IPS-20b (cell line): ENCODE results near the gene PCGF2.

Experiments
- H3K27ac ChIP-seq: one replicate; pipeline ENCODE4 v1.5.1; 2013; ENCODE audit warnings: low read length
- H3K27me3 ChIP-seq: 2 replicates; pipeline ENCODE4 v1.6.1; 2013; ENCODE audit warnings: mild to moderate bottlenecking, low read length, inconsistent platforms; ENCODE audit not compliant: insufficient read depth
- H3K36me3 ChIP-seq: 2 replicates; pipeline ENCODE4 v1.6.1; 2013; ENCODE audit warnings: low read depth, mild to moderate bottlenecking, inconsistent platforms, low read length, moderate library complexity; ENCODE audit not compliant: insufficient read depth
- H3K4me1 ChIP-seq: 2 replicates; pipeline ENCODE4 v1.6.1; 2013; ENCODE audit warnings: mild to moderate bottlenecking, control low read depth, inconsistent platforms, low read length, moderate library complexity; ENCODE audit not compliant: insufficient read depth
- H3K4me3 ChIP-seq: 2 replicates; pipeline ENCODE4 v1.5.1; 2013; ENCODE audit warnings: mild to moderate bottlenecking, low read length, inconsistent platforms
- H3K9ac ChIP-seq: 2 replicates; pipeline ENCODE4 v1.6.1; 2013; ENCODE audit warnings: low read depth, mild to moderate bottlenecking, inconsistent platforms, low read length, moderate library complexity
- H3K9me3 ChIP-seq: 2 replicates; pipeline ENCODE4 v1.6.1; 2013; ENCODE audit warnings: mild to moderate bottlenecking, low read depth, low read length, inconsistent platforms; ENCODE audit not compliant: insufficient read depth

The PCGF2 gene

GRCh38 chr17:38724337-38724988 is 23.7 kb downstream of the PCGF2 start:
- H3K9ac ChIP-seq: no peak overlapping the region
- no peak overlapping the region for H3K27ac ChIP-seq
- no peaks in the 10 kb centered on the region; the same call in 1 of the 2 replicates for H3K4me1 ChIP-seq
- H3K27me3 ChIP-seq: peaks cover 33% of the 10 kb centered on the region
- H3K4me3 ChIP-seq: no peak overlapping the region
- no peaks in the 10 kb centered on the region for H3K9me3 ChIP-seq
- no peaks in the 10 kb centered on the region for H3K36me3 ChIP-seq

- Histone ChIP-seq H3K9ac (no peak overlapping the region), H3K4me1 (peaks cover 6% of the 10 kb centered on the region; the same call in 1 of the 2 replicates), H3K36me3 (no peaks in the 10 kb centered on the region), H3K9me3 (no peaks in the 10 kb centered on the region), H3K27ac (no peak overlapping the region), H3K27me3 (peaks cover 17% of the 10 kb centered on the region), H3K4me3 (no peak overlapping the region)
These were observed 26.3 kb downstream of the PCGF2 start for GRCh38 chr17:38721802-38722201.

GRCh38 chr17:38720941-38721340 is 27.2 kb downstream of the PCGF2 start:
- Histone ChIP-seq H3K9ac (no peak overlapping the region), H3K27ac (no peak overlapping the region), H3K4me1 (peaks cover 6% of the 10 kb centered on the region; the same call in 1 of the 2 replicates), H3K4me3 (no peak overlapping the region), H3K36me3 (no peaks in the 10 kb centered on the region), H3K27me3 (peaks cover 19% of the 10 kb centered on the region), H3K9me3 (no peaks in the 10 kb centered on the region)

GRCh38 chr17:38719943-38720641 is 28.0 kb downstream of the PCGF2 start:
- no peaks in the 10 kb centered on the region for H3K36me3 ChIP-seq
- no peak overlapping the region for H3K9ac ChIP-seq
- peak overlapping the region; percentile 48; the same call in 1 of the 2 replicates for H3K4me3 ChIP-seq
- H3K9me3 ChIP-seq: no peaks in the 10 kb centered on the region
- H3K4me1 ChIP-seq: peaks cover 11% of the 10 kb centered on the region; the same call in 1 of the 2 replicates
- H3K27me3 ChIP-seq: peaks cover 19% of the 10 kb centered on the region
- no peak overlapping the region for H3K27ac ChIP-seq

GRCh38 chr17:38719289-38719942 is 28.7 kb downstream of the PCGF2 start:
- Histone ChIP-seq H3K36me3 (no peaks in the 10 kb centered on the region), H3K27me3 (peaks cover 19% of the 10 kb centered on the region), H3K27ac (no peak overlapping the region), H3K9me3 (no peaks in the 10 kb centered on the region), H3K4me3 (peak overlapping the region; percentile 48; the same call in 1 of the 2 replicates), H3K9ac (no peak overlapping the region), H3K4me1 (peaks cover 15% of the 10 kb centered on the region; the same call in 1 of the 2 replicates)

- H3K27ac ChIP-seq: no peak overlapping the region
- no peak overlapping the region for H3K4me3 ChIP-seq
- no peak overlapping the region for H3K9ac ChIP-seq
- H3K4me1 ChIP-seq: peaks cover 19% of the 10 kb centered on the region; the same call in 1 of the 2 replicates
- H3K9me3 ChIP-seq: no peaks in the 10 kb centered on the region
- peaks cover 6% of the 10 kb centered on the region for H3K36me3 ChIP-seq
- H3K27me3 ChIP-seq: peaks cover 19% of the 10 kb centered on the region
These were observed 30.9 kb downstream of the PCGF2 start for GRCh38 chr17:38717139-38717745.

GRCh38 chr17:38716368-38717005 is 31.6 kb downstream of the PCGF2 start:
- peaks cover 18% of the 10 kb centered on the region for H3K27me3 ChIP-seq
- peak overlapping the region; percentile 63; the same call in 1 of the 2 replicates for H3K9ac ChIP-seq
- peaks cover 6% of the 10 kb centered on the region for H3K36me3 ChIP-seq
- no peak overlapping the region; the same call in 1 of the 2 replicates for H3K4me3 ChIP-seq
- H3K4me1 ChIP-seq: peaks cover 19% of the 10 kb centered on the region; the same call in 1 of the 2 replicates
- no peak overlapping the region for H3K27ac ChIP-seq
- H3K9me3 ChIP-seq: no peaks in the 10 kb centered on the region

GRCh38 chr17:38715216-38715943 is 32.8 kb downstream of the PCGF2 start:
- peak overlapping the region; percentile 57; the same call in 1 of the 2 replicates for H3K9ac ChIP-seq
- no peaks in the 10 kb centered on the region for H3K9me3 ChIP-seq
- peaks cover 6% of the 10 kb centered on the region for H3K36me3 ChIP-seq
- H3K27me3 ChIP-seq: peaks cover 7% of the 10 kb centered on the region
- peaks cover 19% of the 10 kb centered on the region; the same call in 1 of the 2 replicates for H3K4me1 ChIP-seq
- peak overlapping the region; percentile 40; the same call in 1 of the 2 replicates for H3K4me3 ChIP-seq
- H3K27ac ChIP-seq: peak overlapping the region; percentile 41

GRCh38 chr17:38713456-38714075 is 34.6 kb downstream of the PCGF2 start:
- Histone ChIP-seq H3K27me3 (peaks cover 5% of the 10 kb centered on the region; the same call in 1 of the 2 replicates), H3K9me3 (no peaks in the 10 kb centered on the region), H3K4me3 (no peak overlapping the region), H3K27ac (no peak overlapping the region), H3K4me1 (peaks cover 15% of the 10 kb centered on the region; the same call in 1 of the 2 replicates), H3K36me3 (peaks cover 6% of the 10 kb centered on the region), H3K9ac (no peak overlapping the region)

GRCh38 chr17:38712593-38712992 is 35.5 kb downstream of the PCGF2 start:
- no peak overlapping the region for H3K4me3 ChIP-seq
- no peak overlapping the region for H3K27ac ChIP-seq
- H3K27me3 ChIP-seq: peaks cover 13% of the 10 kb centered on the region; the same call in 1 of the 2 replicates
- H3K4me1 ChIP-seq: peaks cover 13% of the 10 kb centered on the region; the same call in 1 of the 2 replicates
- H3K9me3 ChIP-seq: no peaks in the 10 kb centered on the region
- H3K9ac ChIP-seq: no peak overlapping the region
- peaks cover 6% of the 10 kb centered on the region for H3K36me3 ChIP-seq
